ENCODE measurements around the gene MOSMO.
"Not testable (repeated sequence)": the region's sequence is repeated elsewhere in the genome, so short reads cannot be mapped to it uniquely, and the experiment has no call there.

DNA sequence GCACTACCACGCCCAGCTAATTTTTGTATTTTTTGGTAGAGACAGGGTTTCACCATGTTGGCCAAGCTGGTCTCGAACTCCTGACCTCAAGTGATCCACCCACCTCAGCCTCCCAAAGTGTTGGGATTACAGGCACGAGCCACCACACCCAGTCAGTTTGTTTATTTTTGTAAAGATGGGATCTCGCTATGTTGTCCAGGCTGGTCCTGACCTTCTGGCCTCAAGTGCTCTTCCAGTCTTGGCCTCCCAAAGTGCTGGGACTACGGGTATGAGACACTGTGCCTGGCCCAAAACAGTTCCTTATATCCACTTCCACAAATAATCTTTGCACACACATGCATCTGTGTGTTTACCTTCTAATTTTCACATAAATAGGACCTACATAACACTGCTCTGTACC lies 103.7 kb downstream of the MOSMO start:
- TF ChIP-seq, protein P1, sequence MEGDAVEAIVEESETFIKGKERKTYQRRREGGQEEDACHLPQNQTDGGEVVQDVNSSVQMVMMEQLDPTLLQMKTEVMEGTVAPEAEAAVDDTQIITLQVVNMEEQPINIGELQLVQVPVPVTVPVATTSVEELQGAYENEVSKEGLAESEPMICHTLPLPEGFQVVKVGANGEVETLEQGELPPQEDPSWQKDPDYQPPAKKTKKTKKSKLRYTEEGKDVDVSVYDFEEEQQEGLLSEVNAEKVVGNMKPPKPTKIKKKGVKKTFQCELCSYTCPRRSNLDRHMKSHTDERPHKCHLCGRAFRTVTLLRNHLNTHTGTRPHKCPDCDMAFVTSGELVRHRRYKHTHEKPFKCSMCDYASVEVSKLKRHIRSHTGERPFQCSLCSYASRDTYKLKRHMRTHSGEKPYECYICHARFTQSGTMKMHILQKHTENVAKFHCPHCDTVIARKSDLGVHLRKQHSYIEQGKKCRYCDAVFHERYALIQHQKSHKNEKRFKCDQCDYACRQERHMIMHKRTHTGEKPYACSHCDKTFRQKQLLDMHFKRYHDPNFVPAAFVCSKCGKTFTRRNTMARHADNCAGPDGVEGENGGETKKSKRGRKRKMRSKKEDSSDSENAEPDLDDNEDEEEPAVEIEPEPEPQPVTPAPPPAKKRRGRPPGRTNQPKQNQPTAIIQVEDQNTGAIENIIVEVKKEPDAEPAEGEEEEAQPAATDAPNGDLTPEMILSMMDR (conservative IDR thresholded peaks at IDR 0.05), result not testable (repeated sequence)
- not testable (repeated sequence) for TF ChIP-seq EZH2 (IDR thresholded peaks at IDR 0.05; ENCODE audit: low read depth)

Data from PC-9 (cell line).